Subcutaneous adipose tissue (tissue), 4 donors: ENCODE measurements around the gene ABCA6. TPM values are rescaled to one million over a fixed set of nuclear protein-coding genes. Genes with fewer than 3 reads are reported as not detected.

ENCODE experiments used
- total RNA-seq, 4 donors: library from RNA; depleted of rRNA; stranded (reverse); fragments of >200 nt; gene quantifications; one replicate each; pipeline ENCODE4 v1.1.0, GENCODE V29; 2016
- TF ChIP-seq, protein P1 (sequence below): fragments of 450-650 bp; IDR thresholded peaks from one replicate; pipeline ENCODE4 v1.5.1; 2016; ENCODE audit warnings: low read depth, mild to moderate bottlenecking, control low read depth, antibody characterized with exemption, moderate library complexity

Gene ABCA6
- total RNA-seq, 4 donors from 2014 or later = 207 to 363 (median 285) TPM

DNA sequence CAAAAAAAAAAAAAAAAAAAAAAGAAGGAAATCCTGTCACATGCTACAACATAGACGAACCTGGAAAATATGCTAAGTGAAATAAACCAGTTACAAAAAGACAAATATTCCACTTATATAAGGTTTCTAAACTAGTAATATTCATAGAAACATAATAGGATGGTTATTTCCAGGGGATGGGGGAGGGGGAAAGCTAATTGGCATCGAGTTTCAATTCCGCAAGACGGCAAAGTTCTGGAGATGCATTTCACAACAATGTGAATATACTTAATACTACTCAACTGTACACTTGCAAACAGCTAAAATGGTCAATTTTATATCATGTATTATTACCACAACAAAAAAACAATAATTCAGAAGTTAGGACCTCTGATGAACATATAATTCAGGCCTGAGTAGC lies 43.1 kb downstream of the ABCA6 start:
- TF ChIP-seq, protein P1, sequence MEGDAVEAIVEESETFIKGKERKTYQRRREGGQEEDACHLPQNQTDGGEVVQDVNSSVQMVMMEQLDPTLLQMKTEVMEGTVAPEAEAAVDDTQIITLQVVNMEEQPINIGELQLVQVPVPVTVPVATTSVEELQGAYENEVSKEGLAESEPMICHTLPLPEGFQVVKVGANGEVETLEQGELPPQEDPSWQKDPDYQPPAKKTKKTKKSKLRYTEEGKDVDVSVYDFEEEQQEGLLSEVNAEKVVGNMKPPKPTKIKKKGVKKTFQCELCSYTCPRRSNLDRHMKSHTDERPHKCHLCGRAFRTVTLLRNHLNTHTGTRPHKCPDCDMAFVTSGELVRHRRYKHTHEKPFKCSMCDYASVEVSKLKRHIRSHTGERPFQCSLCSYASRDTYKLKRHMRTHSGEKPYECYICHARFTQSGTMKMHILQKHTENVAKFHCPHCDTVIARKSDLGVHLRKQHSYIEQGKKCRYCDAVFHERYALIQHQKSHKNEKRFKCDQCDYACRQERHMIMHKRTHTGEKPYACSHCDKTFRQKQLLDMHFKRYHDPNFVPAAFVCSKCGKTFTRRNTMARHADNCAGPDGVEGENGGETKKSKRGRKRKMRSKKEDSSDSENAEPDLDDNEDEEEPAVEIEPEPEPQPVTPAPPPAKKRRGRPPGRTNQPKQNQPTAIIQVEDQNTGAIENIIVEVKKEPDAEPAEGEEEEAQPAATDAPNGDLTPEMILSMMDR = no peak

DNA sequence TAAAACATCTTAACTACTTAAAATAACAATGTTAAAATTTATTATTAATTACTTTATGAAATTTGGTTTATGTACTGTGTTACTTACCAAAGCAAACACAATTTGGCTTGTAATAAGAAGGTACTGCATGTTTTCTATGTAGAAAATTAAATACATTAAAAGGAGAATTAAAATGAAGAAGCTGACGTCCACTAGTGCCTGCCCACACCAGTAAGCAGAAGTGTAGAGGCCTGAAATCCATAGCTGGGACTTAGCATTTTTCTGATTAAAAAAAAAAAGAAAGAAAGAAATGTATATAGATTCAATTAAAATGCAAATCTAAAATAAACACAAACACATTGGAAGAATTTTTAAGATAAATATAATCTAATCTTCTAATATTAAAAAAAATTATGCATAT lies 45.2 kb downstream of the ABCA6 start:
- TF ChIP-seq, protein P1 = no peak

DNA sequence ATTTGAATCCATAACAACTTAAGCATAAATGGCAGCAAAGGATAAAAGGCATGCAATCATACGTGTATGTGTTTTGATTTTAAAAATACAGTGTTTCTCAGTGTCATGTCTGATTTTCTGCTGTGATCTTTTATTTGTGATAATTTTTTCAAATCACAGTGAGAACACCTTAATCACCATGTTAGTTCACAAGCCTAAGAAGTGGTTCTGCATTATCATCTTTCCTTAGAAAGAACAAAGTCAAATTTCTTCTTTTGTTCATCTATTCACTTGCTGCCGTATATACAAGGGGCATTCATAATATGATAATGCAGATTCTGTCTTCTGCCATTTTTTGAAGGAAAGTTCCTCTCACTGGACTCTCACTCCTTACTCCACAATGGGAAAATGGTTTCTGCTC lies 47.7 kb downstream of the ABCA6 start:
- TF ChIP-seq, protein P1 = no peak

DNA sequence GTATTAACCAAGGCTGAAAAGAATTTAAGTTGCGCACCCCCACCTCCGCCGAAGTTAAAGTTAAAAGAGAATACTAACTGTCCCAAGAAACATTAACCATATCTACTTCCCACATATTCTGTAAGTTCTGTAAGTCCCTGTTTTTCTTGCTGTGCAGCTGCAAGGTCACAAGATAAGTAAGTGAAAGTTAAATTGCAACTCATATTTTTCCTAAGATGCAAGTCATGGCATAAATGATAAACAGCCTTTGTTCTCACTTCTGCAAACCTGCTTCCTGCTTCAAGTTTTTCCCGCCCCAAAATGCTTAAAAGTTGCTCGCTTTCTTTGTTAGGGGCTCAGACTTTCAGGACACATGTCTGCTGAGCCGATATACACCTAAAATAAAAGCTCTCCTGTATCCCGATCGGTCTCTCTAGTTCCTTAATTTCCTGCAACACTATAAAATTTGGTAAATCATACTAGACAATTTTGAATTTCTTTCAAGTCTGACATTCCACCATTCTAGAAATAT lies 48.4 kb downstream of the ABCA6 start:
- TF ChIP-seq, protein P1 = no peak

DNA sequence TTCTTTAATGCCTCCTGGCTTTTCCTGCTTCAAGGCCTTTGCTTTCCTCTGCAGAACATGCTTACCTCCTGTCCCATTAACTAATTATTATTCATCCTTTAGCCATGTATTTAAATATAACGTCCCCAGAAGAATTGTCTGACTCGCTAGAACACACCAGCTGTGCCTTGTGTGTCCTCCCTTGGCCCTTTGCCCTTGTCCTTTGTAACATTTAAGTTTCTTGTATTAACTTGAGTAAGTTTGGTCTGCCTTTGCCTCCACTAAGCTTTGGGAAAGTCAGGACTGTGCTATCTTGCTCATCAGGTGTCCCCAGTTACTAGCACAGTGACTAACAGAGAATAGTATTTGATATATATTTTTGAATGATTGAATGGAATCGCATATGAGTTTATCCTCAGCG lies 51.3 kb downstream of the ABCA6 start:
- TF ChIP-seq, protein P1 = no peak

DNA sequence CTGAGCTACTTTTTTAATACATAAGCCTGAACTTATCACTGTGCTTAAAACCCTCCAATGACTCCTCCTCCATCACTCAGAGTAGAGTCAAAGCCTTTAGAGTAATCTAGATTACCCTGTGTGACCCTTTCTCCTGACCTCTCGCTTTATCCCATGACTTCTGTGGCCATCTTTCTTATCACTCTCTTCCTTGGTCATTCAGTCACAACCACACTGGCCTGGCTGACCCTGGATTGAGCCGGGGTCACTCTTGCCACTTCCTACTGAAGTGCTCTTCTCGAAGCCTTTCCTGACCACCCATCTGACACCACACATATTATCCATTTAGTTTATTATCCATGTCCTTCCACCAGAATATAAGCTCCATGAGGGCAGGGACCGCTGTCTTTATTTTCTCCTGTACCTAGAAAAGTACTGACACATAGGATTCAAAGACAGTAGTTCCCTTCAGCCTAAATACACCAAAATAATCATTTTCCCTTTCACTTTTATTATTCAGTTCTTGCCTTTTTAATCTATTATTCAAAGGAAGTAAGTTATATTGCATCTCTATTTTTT lies 53.0 kb downstream of the ABCA6 start:
- TF ChIP-seq, protein P1 = no peak

DNA sequence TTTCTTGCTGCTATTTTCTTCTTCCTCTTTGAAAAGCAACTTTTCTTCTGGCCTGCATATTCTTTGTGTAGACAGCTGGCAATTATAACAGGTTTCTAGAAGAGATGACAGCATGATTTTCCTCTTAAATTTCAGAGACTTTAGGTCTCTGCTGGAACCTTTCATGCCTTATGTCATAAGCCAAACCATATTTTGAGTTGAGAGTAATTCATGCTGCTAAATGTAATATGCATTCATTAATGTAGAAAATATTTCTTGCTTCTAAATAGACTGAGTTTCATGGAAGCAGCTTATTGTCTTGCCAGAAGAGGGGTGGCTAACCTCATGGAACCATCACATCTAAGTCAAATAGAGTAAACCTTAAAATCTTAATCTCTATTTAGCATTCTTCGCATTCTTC lies 55.1 kb downstream of the ABCA6 start:
- TF ChIP-seq, protein P1 = no peak
